Keratinocyte (primary cell): ENCODE data around the gene CTIF. TPM values are rescaled to one million over a fixed set of nuclear protein-coding genes. Genes with fewer than 3 reads are reported as not detected.

Experiments used
- DNase-seq: peaks from one replicate; pipeline ENCODE4 v3.0.0-alpha.2; 2011; ENCODE audit warnings: low read depth, missing footprints, low spot score
- FAIRE-seq: peaks from 2 replicates; lab custom pipeline; 2011; peaks lifted over from hg19 to GRCh38; lab: Jason Lieb, UNC
- H2AFZ ChIP-seq: 2 replicates; pipeline ENCODE4 v1.6.0; 2012; ENCODE audit warnings: low read length, control low read depth, inconsistent platforms; ENCODE audit not compliant: control insufficient read depth
- H3K27ac ChIP-seq: 2 replicates; pipeline ENCODE4 v1.5.1; 2011; ENCODE audit warnings: low read length; ENCODE audit not compliant: control insufficient read depth, insufficient read depth
- H3K27me3 ChIP-seq: 3 replicates; pipeline ENCODE4 v1.6.0; 2011; ENCODE audit warnings: low read length; ENCODE audit not compliant: control insufficient read depth, insufficient read depth; ENCODE audit errors: extremely low read depth
- H3K36me3 ChIP-seq, 2 experiments: 2 replicates in 1 of 2; 3 replicates in 1 of 2; pipeline ENCODE4 v1.5.1; 2011; ENCODE audit warnings: low read length in 2 of 2, mild to moderate bottlenecking in 1 of 2; ENCODE audit not compliant: control insufficient read depth in 2 of 2, insufficient read depth in 2 of 2; ENCODE audit errors: extremely low read depth in 1 of 2
- H3K4me1 ChIP-seq: 3 replicates; pipeline ENCODE4 v1.5.1; 2011; ENCODE audit warnings: low read length; ENCODE audit not compliant: control insufficient read depth, insufficient read depth; ENCODE audit errors: extremely low read depth
- H3K4me2 ChIP-seq: 3 replicates; pipeline ENCODE4 v1.6.0; 2011; ENCODE audit warnings: low read depth, low read length; ENCODE audit not compliant: control insufficient read depth, insufficient read depth; ENCODE audit errors: extremely low read depth
- H3K4me3 ChIP-seq, 3 experiments: fragments of 200-600 bp in 1 of 3; sonication (generic) in 1 of 3; 2 replicates in 2 of 3; 3 replicates in 1 of 3; pipeline ENCODE4 v1.5.1; 2011 to 2016; ENCODE audit warnings: low read length in 3 of 3, mild to moderate bottlenecking in 3 of 3, control low read depth in 2 of 3, inconsistent platforms in 1 of 3, low read depth in 1 of 3, mixed read lengths in 1 of 3, mixed run types in 1 of 3, moderate library complexity in 1 of 3; ENCODE audit not compliant: control insufficient read depth in 2 of 3, insufficient read depth in 2 of 3; ENCODE audit errors: extremely low read depth in 1 of 3
- H3K79me2 ChIP-seq: 2 replicates; pipeline ENCODE4 v1.6.0; 2012; ENCODE audit warnings: low read length; ENCODE audit not compliant: control insufficient read depth, insufficient read depth
- H3K9ac ChIP-seq: 3 replicates; pipeline ENCODE4 v1.6.0; 2011; ENCODE audit warnings: low read length; ENCODE audit not compliant: control insufficient read depth, insufficient read depth; ENCODE audit errors: extremely low read depth
- H3K9me1 ChIP-seq: 3 replicates; pipeline ENCODE4 v1.6.0; 2011; ENCODE audit warnings: low read length; ENCODE audit not compliant: control insufficient read depth, insufficient read depth; ENCODE audit errors: extremely low read depth
- H3K9me3 ChIP-seq: 2 replicates; pipeline ENCODE4 v1.5.1; 2012; ENCODE audit warnings: low read depth, low read length; ENCODE audit not compliant: control insufficient read depth
- H4K20me1 ChIP-seq: 3 replicates; pipeline ENCODE4 v1.6.0; 2011; ENCODE audit warnings: low read length; ENCODE audit not compliant: control insufficient read depth, insufficient read depth; ENCODE audit errors: extremely low read depth
- CTCF ChIP-seq, 3 experiments: IDR thresholded peaks in 1 of 3; conservative IDR thresholded peaks in 1 of 3; optimal IDR thresholded peaks in 1 of 3; 2 replicates in 2 of 3; 3 replicates in 1 of 3; pipeline versions ENCODE3 to v1.5.1; 2011; ENCODE audit warnings: low read length in 3 of 3, mild to moderate bottlenecking in 3 of 3, moderate library complexity in 2 of 3, control low read depth in 1 of 3, inconsistent platforms in 1 of 3; ENCODE audit not compliant: insufficient read depth in 2 of 3; ENCODE audit errors: extremely low read depth in 1 of 3
- EZH2 ChIP-seq: IDR thresholded peaks from one replicate; pipeline ENCODE4 v1.6.1; 2012; ENCODE audit warnings: inconsistent platforms, mild to moderate bottlenecking, low read length, moderate library complexity
- dilution Hi-C: fragments of 300-500 bp; cut with MboI; formaldehyde crosslinking; loops from one replicate; pipeline ENCODE4 v1.7.0; 2020; ENCODE audit warnings: low sequenced_read_pairs; ENCODE audit not compliant: extremely low pct_ligation_motif_present
- polyA plus RNA-seq, 5 experiments: library from polyadenylated mRNA; depleted of rRNA in 3 of 5; stranded (reverse) in 3 of 5; stranded (forward) in 1 of 5; unstranded in 1 of 5; fragments of >200 nt; gene quantifications; 1 replicate in 1 of 5; 2 replicates in 3 of 5; 3 replicates in 1 of 5; pipeline versions ENCODE4 v1.2.1 to v1.2.3, GENCODE V29; 2011 to 2012; ENCODE audit warnings: missing spikeins in 2 of 5, low read depth in 1 of 5, low replicate concordance in 1 of 5

The CTIF gene
- polyA plus RNA-seq, 1 donor (not counting 4 experiments of a cell fraction or from before 2014, with no cell fraction given): 15.0 TPM

GRCh38 chr18:48589797-48590519, 51.1 kb downstream of the CTIF start:
- Histone ChIP-seq H3K36me3 (peaks cover 0 to 3% of the 10 kb centered on the region in 2 experiments), H3K9me1 (peaks cover 6% of the 10 kb centered on the region), H2AFZ (no peak overlapping the region), H3K4me1 (peaks cover 4% of the 10 kb centered on the region), H3K27me3 (no peaks in the 10 kb centered on the region), H3K27ac (no peak overlapping the region), H4K20me1 (no peaks in the 10 kb centered on the region), H3K4me3 (no peak overlapping the region), H3K9ac (no peak overlapping the region), H3K79me2 (peaks cover 46% of the 10 kb centered on the region), H3K9me3 (no peaks in the 10 kb centered on the region), H3K4me2 (no peak overlapping the region)
- FAIRE-seq: no peak
- no peak for DNase-seq
- TF ChIP-seq EZH2 (no peak), CTCF (optimal IDR thresholded peaks at IDR 0.05 in 1 of 3, IDR thresholded peaks at IDR 0.05 in 1 of 3, conservative IDR thresholded peaks at IDR 0.05 in 1 of 3; ENCODE audit: extremely low read depth in 1 of 3, insufficient read depth in 2 of 3, low read length in 3 of 3) (no peak)
- dilution Hi-C loops: no loop called here

DNA sequence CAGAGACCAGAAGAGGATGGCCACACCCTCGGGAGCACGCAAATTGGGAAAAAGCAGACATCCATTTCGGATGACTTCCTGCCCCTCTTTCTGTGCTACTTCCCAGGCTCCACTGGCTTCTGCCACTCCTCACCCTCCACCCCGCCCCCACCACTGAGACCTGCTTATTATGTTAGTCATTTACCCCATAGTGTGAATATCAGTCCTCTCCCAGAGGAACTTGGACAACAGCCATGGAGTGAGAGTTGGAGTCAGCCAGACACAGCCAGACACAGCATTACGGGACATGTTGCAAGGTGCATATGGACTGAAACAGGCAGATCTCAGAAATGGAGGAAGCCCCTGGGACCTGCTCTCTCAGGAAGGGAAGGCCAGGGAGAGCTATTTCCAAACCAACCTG, 51.8 kb downstream of the CTIF start:
- H3K36me3 ChIP-seq: peaks cover 0 to 5% of the 10 kb centered on the region in 2 experiments
- H3K9me1 ChIP-seq: peaks cover 6% of the 10 kb centered on the region
- peaks cover 3% of the 10 kb centered on the region for H4K20me1 ChIP-seq
- no peaks in the 10 kb centered on the region for H3K27me3 ChIP-seq
- peak; percentile 9 for FAIRE-seq
- H3K27ac ChIP-seq: no peak overlapping the region
- H3K79me2 ChIP-seq: peaks cover 45% of the 10 kb centered on the region
- no peak overlapping the region for H3K9ac ChIP-seq
- TF ChIP-seq CTCF (optimal IDR thresholded peaks at IDR 0.05 in 1 of 3, IDR thresholded peaks at IDR 0.05 in 1 of 3, conservative IDR thresholded peaks at IDR 0.05 in 1 of 3; ENCODE audit: extremely low read depth in 1 of 3, insufficient read depth in 2 of 3, low read length in 3 of 3) (no peak), EZH2 (no peak)
- H3K4me3 ChIP-seq: no peak overlapping the region
- no peak overlapping the region for H2AFZ ChIP-seq
- no peak for DNase-seq
- H3K4me2 ChIP-seq: no peak overlapping the region
- dilution Hi-C loops: no loop called here
- no peaks in the 10 kb centered on the region for H3K9me3 ChIP-seq
- peaks cover 4% of the 10 kb centered on the region for H3K4me1 ChIP-seq
